Activated naive CD4-positive, alpha-beta T cell treated with anti-CD3 and anti-CD28 coated beads, Interleukin-2, amount 50 U/mL, for 16 hours (primary cell): ENCODE data around the gene FFAR3.
"Not testable (repeated sequence)": the region's sequence is repeated elsewhere in the genome, so short reads cannot be mapped to it uniquely, and the experiment has no call there.

Experiments used
- DNase-seq: peaks from one replicate; pipeline ENCODE4 v3.0.0-alpha.2; 2020

The FFAR3 gene

DNA sequence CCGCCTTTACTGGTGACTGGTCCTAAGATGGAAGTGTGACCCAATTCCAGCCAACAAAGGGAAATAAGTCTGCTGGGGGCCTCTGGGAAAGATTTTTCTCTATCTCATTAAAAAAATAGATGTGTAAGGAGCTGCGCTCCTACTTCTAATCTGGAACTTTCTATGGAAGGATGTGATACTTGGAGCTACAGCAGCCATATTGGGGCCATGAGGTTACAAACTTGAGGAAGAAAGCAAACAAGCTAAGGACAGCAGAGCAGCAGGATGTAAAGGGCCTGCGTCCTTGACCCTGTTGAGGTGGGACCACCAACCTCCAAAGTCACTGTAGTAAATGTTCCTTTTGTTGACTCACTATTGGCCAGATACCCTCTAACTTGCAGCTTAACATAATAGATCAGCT lies 20.1 kb downstream of the FFAR3 start:
- no peak for DNase-seq

DNA sequence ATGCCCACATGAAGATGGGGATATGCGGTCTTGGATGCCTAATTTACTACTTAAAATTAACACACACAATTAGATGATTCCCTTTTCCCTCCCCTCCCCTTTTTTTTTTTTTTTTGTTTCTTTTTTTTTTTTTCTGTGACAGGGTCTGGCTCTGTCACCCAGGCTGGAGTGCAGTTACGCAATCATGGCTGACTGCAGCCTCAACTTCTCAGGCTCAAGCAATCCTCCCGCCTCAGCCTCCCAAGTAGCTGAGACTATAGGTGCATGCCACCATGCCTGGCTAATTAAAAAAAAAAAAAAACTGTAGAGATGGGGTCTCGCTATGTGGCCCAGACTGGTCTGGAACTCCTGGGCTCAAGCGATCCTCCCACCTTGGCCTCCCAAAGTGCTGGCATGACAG lies 21.3 kb downstream of the FFAR3 start:
- not testable (repeated sequence) for DNase-seq

- DNase-seq, result no peak
Observed at GRCh38 chr19:35379992-35380391, 21.7 kb downstream of the FFAR3 start.

GRCh38 chr19:35380450-35381124 lies 22.3 kb downstream of the FFAR3 start:
- DNase-seq, result no peak

GRCh38 chr19:35381318-35381717 lies 23.1 kb downstream of the FFAR3 start:
- no peak for DNase-seq

DNA sequence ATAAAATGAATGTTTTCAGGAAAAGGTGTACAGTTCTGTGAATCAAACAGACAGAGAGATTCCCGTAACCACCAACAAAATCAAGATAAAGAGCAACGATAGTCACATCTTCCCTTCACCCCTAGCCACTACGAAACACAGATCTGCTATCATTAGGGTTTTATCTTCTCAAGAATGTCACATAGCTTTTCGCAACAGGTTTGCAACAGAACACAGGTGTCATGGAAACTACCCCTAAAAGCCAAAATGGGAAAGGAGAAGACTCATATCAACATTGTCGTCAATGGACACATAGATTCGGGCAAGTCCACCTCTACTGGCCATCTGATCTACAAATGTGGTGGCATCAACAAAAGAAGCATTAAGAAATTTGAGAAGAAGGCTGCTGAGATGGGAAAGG lies 23.7 kb downstream of the FFAR3 start:
- no peak for DNase-seq

GRCh38 chr19:35383536-35383935 lies 25.3 kb downstream of the FFAR3 start:
- DNase-seq, result no peak

DNA sequence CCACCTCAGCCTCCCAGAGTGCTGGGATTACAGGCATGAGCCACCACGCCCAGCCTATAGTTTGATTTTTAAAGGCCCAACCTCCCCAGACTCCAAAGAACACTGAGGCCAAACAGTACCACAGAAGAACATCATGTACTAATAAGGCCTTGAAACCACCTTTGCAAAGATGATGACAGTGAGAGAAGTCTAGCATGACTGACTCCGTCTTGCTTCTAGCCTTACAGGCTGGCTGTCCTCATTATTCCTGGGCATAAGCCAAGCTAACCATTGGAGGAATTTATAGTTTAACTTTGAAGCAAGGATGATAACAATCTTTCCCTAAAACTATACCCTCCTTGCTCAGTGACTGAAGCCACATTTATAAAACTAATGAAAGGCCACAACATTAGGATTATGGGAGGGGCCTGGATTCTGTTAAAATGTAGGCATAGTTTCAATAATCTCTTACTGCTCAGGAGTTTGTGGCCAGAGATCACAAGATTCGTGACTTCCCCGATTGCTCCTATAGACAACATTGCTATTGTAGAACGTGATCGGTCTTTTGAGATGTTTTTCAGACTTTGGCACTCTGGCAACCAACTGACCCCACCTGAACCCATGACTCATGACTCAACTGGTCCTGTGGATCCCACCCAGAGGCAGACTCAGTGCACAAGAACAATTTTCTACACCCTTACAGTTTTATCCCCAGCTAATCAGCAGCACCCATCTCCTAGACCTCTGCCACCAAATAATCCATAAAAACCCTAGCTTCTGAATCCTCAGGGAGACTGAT lies 30.2 kb downstream of the FFAR3 start:
- DNase-seq, result no peak

GRCh38 chr19:35389192-35389861 lies 31.1 kb downstream of the FFAR3 start:
- no peak for DNase-seq

- no peak for DNase-seq
Observed at GRCh38 chr19:35392742-35393715, 34.8 kb downstream of the FFAR3 start.

GRCh38 chr19:35395382-35396199 lies 37.3 kb downstream of the FFAR3 start:
- no peak for DNase-seq

DNA sequence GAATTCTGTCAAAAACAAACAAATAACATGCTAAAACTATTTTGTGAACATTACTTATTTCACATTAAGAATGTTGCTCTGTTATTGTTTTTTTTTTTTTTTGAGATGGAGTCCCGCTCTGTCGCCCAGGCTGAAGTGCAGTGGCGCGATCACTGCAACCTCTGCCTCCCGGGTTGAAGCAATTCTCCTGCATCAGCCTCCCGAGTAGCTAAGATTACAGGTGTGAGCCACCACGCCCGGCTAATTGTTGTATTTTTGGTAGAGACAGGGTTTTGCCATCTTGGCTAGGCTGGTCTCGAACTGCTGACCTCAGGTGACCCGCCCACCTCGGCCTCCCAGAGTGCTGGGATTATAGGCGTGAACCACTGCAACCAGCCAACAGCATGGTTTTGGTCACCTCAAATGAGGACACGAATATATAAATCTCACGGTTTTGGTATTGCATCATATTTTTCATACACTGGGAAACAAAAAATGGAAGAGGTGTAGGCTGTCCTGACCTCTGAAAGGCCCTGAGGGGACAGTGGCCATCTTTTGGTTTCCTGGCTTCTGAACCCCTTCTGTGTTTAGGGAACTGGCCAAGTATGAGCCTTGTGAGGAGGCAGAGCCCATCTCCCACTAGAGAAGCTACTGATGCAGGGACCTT lies 38.1 kb downstream of the FFAR3 start:
- DNase-seq, result no peak

GRCh38 chr19:35397064-35397463 lies 38.8 kb downstream of the FFAR3 start:
- no peak for DNase-seq

GRCh38 chr19:35398570-35398969 lies 40.3 kb downstream of the FFAR3 start:
- DNase-seq, result no peak

DNA sequence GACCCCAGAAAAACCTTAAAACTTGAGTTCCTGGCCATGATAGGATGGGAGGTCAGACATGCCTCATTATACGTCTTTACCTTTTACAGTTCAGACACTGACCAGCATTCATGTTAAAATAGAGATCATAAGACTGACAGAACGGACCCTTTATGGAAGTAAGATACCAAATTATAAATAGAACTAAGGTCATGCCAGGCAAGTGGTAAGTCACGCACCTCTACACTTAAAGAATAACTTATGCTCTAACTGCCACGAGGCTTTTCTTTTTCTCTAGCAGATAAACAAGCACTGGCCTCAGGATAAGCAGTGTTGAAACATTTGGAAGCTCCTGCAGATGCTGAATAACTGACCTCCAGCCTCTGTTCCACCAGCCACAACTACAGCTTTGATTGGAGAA lies 41.0 kb downstream of the FFAR3 start:
- DNase-seq, result no peak

DNA sequence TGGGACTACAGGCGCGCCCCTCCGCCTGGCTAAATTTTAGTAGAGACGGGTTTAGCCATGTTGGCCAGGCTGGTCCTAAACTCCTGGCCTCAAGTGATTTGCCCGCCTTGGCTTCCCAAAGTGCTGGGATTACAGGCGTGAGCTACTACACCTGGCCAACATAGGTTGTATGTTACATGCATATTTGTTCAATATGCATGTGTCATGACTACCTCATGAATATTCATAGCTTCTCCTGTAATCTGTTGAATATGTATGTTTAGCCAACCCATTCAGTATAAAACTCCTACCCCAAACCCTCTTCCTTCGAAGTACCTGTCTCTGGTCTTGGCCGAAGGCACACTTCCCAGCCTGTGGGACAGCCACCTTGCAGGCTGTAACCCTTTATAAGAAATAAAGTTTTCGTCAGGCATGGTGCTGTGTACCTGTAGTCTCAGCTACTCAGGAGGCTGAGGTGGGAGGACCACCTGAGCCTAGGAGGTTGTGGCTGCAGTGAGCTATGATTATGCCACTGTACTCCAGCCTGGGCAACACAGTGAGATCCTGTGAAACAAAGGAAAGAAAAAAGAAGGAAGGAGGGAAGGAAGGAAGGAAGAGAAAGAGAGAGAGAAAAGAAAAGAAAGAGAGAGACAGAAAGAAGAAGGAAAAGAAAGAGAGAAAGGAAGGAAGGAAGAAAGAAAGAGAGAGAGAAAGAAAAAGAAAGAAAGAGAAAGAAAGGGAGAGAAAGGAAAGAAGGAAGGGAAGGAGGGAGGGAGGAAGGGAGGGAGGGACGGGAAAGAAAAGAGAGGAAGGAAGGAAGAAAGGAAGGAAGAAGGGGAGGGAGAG lies 41.9 kb downstream of the FFAR3 start:
- no peak for DNase-seq

GRCh38 chr19:35400773-35401100 lies 42.5 kb downstream of the FFAR3 start:
- no peak for DNase-seq

- DNase-seq, result not testable (repeated sequence)
Observed at GRCh38 chr19:35401416-35401815, 43.2 kb downstream of the FFAR3 start.

DNA sequence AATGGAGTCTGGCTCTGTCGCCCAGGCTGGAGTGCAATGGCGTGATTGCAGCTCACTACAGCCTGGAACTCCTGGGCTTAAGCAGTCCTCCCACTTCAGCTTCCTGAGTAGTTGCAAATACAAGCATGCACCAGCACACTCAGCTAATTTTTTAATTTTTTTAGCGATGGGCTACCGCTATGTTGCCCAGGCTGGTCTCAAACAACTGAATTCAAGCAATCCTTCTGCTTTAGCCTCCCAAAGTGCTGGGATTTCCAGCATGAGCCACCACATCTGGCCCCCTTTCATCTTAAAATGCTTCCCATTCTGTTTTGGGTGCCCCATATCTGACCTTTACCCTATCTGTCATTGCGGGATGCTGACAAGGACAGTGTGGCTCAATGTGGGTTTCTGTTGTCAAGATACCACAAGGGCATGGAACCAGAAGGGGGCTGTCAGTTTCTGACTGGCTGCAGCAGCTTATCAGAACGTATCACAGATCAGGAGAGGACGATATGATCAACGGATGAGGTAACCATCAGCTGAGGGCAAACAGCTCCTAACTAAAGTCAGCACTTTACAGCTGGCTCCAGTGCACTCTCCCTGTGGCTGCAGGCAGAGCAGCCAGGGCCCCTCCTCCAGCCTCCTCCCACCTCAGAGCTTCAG lies 45.0 kb downstream of the FFAR3 start:
- no peak for DNase-seq
